Vagina (tissue), 2 donors: Measurements from ENCODE around the gene SPECC1L.

Experiments
- CTCF ChIP-seq, 3 experiments: fragments of 450-650 bp in 2 of 3; fragments of 200-600 bp in 1 of 3; sonication (generic) in 1 of 3; IDR thresholded peaks; one replicate each; pipeline ENCODE4 v1.5.1; 2017 to 2019; ENCODE audit warnings: antibody characterized with exemption in 3 of 3, mild to moderate bottlenecking in 2 of 3, moderate library complexity in 2 of 3
- POLR2AphosphoS5 ChIP-seq, 2 donors: sonication (generic); formaldehyde crosslinking; IDR thresholded peaks; one replicate each; pipeline ENCODE4 v1.9.0; 2017; ENCODE audit warnings: antibody characterized with exemption in 2 of 2, mild to moderate bottlenecking in 2 of 2, low read depth in 1 of 2; ENCODE audit not compliant: insufficient read depth in 1 of 2

- TF ChIP-seq POLR2AphosphoS5 (IDR thresholded peaks at IDR 0.05; ENCODE audit: insufficient read depth in 1 of 2, low read depth in 1 of 2) (no peak), CTCF (IDR thresholded peaks at IDR 0.05) (no peak)
These were observed 23.6 kb upstream of the SPECC1L start for GRCh38 chr22:24247011-24247507.
